HCT116 (cell line): ENCODE data around the gene TTLL7.

Experiments used
- EZH2 ChIP-seq: fragments of 200-600 bp; sonication (generic); IDR thresholded peaks from 2 replicates; pipeline ENCODE4 v1.6.1; 2017; ENCODE audit warnings: antibody characterized with exemption, mixed run types
- POLR2AphosphoS5 ChIP-seq: IDR thresholded peaks from 2 replicates; pipeline ENCODE4 v1.6.1; 2011; ENCODE audit warnings: mild to moderate bottlenecking, low read depth, low read length, moderate library complexity
- TF ChIP-seq, protein P1 (sequence below), 3 experiments: fragments of 200-600 bp in 1 of 3; sonication (generic) in 1 of 3; IDR thresholded peaks in 2 of 3; conservative IDR thresholded peaks in 1 of 3; 2 replicates each; pipeline ENCODE4 v1.5.1; 2012 to 2017; ENCODE audit warnings: low read depth in 2 of 3, low read length in 2 of 3, antibody characterized with exemption in 1 of 3, borderline replicate concordance in 1 of 3, control low read depth in 1 of 3, mild to moderate bottlenecking in 1 of 3, mixed read lengths in 1 of 3, mixed run types in 1 of 3, moderate library complexity in 1 of 3; ENCODE audit not compliant: insufficient read depth in 1 of 3
- TF ChIP-seq, protein P2 (sequence below): IDR thresholded peaks from 2 replicates; pipeline ENCODE4 v1.6.1; 2012; ENCODE audit warnings: low read depth

DNA sequence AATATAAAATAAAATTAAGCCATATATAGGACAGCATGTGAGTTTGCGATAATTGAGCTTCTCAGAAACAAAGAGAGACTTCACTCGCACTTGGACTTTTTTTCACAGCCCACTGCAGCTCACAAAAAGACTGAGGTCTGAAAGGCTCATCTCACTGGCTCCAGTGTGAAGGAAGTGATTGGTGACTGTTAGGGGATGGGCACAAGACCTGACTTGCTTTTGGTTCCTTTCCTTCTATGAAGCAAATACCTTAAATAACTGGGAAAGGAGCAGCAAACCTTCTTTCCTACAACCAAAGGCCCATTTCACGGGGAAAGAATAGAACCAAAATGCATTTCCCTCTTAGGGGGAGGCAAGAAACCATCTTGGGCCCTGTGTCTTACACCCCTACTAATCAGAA is 13.1 kb upstream of the TTLL7 start:
- TF ChIP-seq EZH2, result no peak
- no peak for TF ChIP-seq POLR2AphosphoS5
- TF ChIP-seq, protein P1, sequence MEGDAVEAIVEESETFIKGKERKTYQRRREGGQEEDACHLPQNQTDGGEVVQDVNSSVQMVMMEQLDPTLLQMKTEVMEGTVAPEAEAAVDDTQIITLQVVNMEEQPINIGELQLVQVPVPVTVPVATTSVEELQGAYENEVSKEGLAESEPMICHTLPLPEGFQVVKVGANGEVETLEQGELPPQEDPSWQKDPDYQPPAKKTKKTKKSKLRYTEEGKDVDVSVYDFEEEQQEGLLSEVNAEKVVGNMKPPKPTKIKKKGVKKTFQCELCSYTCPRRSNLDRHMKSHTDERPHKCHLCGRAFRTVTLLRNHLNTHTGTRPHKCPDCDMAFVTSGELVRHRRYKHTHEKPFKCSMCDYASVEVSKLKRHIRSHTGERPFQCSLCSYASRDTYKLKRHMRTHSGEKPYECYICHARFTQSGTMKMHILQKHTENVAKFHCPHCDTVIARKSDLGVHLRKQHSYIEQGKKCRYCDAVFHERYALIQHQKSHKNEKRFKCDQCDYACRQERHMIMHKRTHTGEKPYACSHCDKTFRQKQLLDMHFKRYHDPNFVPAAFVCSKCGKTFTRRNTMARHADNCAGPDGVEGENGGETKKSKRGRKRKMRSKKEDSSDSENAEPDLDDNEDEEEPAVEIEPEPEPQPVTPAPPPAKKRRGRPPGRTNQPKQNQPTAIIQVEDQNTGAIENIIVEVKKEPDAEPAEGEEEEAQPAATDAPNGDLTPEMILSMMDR (IDR thresholded peaks at IDR 0.05 in 2 of 3, conservative IDR thresholded peaks at IDR 0.05 in 1 of 3; ENCODE audit: borderline replicate concordance in 1 of 3, insufficient read depth in 1 of 3, low read depth in 2 of 3, low read length in 2 of 3), result no peak
- TF ChIP-seq, protein P2, sequence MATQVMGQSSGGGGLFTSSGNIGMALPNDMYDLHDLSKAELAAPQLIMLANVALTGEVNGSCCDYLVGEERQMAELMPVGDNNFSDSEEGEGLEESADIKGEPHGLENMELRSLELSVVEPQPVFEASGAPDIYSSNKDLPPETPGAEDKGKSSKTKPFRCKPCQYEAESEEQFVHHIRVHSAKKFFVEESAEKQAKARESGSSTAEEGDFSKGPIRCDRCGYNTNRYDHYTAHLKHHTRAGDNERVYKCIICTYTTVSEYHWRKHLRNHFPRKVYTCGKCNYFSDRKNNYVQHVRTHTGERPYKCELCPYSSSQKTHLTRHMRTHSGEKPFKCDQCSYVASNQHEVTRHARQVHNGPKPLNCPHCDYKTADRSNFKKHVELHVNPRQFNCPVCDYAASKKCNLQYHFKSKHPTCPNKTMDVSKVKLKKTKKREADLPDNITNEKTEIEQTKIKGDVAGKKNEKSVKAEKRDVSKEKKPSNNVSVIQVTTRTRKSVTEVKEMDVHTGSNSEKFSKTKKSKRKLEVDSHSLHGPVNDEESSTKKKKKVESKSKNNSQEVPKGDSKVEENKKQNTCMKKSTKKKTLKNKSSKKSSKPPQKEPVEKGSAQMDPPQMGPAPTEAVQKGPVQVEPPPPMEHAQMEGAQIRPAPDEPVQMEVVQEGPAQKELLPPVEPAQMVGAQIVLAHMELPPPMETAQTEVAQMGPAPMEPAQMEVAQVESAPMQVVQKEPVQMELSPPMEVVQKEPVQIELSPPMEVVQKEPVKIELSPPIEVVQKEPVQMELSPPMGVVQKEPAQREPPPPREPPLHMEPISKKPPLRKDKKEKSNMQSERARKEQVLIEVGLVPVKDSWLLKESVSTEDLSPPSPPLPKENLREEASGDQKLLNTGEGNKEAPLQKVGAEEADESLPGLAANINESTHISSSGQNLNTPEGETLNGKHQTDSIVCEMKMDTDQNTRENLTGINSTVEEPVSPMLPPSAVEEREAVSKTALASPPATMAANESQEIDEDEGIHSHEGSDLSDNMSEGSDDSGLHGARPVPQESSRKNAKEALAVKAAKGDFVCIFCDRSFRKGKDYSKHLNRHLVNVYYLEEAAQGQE, result no peak
